Esophagus (tissue), 2 donors: Measurements from ENCODE around the gene CD93. TPM values are rescaled to one million over a fixed set of nuclear protein-coding genes. Genes with fewer than 3 reads are reported as not detected.

ENCODE experiments used
- H3K27ac ChIP-seq, 2 donors: one replicate each; pipeline ENCODE4 v1.5.1; 2013; ENCODE audit warnings: low read depth in 2 of 2, mild to moderate bottlenecking in 2 of 2, inconsistent platforms in 1 of 2, low read length in 1 of 2, moderate library complexity in 1 of 2
- H3K27me3 ChIP-seq, 2 donors: one replicate each; pipeline ENCODE4 v1.6.1; 2013; ENCODE audit warnings: low read length in 2 of 2, control low read depth in 1 of 2, mild to moderate bottlenecking in 1 of 2; ENCODE audit not compliant: insufficient read depth in 2 of 2, control insufficient read depth in 1 of 2
- H3K36me3 ChIP-seq, 2 donors: one replicate each; pipeline ENCODE4 v1.6.1; 2013; ENCODE audit warnings: low read length in 1 of 2; ENCODE audit not compliant: control insufficient read depth in 2 of 2, insufficient read depth in 2 of 2
- H3K4me1 ChIP-seq, 2 donors: one replicate each; pipeline ENCODE4 v1.6.1; 2013; ENCODE audit warnings: low read length in 1 of 2; ENCODE audit not compliant: control insufficient read depth in 2 of 2, insufficient read depth in 2 of 2
- H3K4me3 ChIP-seq, 2 donors: one replicate each; pipeline ENCODE4 v1.5.1; 2013; ENCODE audit warnings: low read length in 2 of 2, mild to moderate bottlenecking in 2 of 2, low read depth in 1 of 2, moderate library complexity in 1 of 2
- H3K9me3 ChIP-seq, 2 donors: one replicate each; pipeline ENCODE4 v1.6.1; 2013; ENCODE audit warnings: mild to moderate bottlenecking in 2 of 2, low read depth in 1 of 2, low read length in 1 of 2, moderate library complexity in 1 of 2; ENCODE audit not compliant: control insufficient read depth in 2 of 2, insufficient read depth in 1 of 2
- WGBS, 2 donors: extraction: QIAGEN DNeasy Blood & Tissue Kit; methylation state at CpG; one replicate each; pipeline ENCODE4 v1.1.7; 2013; 5-methylcytosine and 5-hydroxymethylcytosine counted together
- polyA plus RNA-seq, 2 donors: library from polyadenylated mRNA; stranded (reverse); fragments of 200-250 nt; gene quantifications; one replicate each; pipeline ENCODE4 v1.2.3, GENCODE V29; 2013
- donor health status: healthy with polysubstance abuse.
- donor health status: Bipolar disorder and iron deficiency.

Gene CD93
- polyA plus RNA-seq, 2 donors: 1.8 to 2.8 TPM

- no peak overlapping the region for H3K4me3 ChIP-seq
- 93 to 94% methylated on average over 41 of the region's 41 CpGs for WGBS, 2 donors
- H3K27me3 ChIP-seq: peaks cover 3 to 6% of the 10 kb centered on the region in 2 donors
Observed at GRCh38 chr20:23035731-23036130, 50.4 kb downstream of the CD93 start.

GRCh38 chr20:23034721-23035671, 51.1 kb downstream of the CD93 start, which contains the start of gene SSTR4:
SSTR4 (plus strand) TSS chr20:23035312; CDS start chr20:23035484, 172 bp downstream.
- H3K4me1 ChIP-seq: peaks cover 0 to 6% of the 10 kb centered on the region in 2 donors
- H3K27me3 ChIP-seq: peaks cover 3 to 6% of the 10 kb centered on the region in 2 donors
- H3K36me3 ChIP-seq: no peaks in the 10 kb centered on the region
- peak within 1 kb of the TSS; percentile 13 to 23 for H3K4me3 ChIP-seq
- 21 to 35% methylated on average over 37 to 83 of the region's 83 CpGs for WGBS, 2 donors
- H3K27ac ChIP-seq: no peak within 1 kb of the TSS
- H3K9me3 ChIP-seq: peaks cover 0 to 4% of the 10 kb centered on the region in 2 donors

More at GRCh38 chr20:23035731-23036130, 50.4 kb downstream of the CD93 start:
- Histone ChIP-seq H3K9me3 (peaks cover 0 to 4% of the 10 kb centered on the region in 2 donors), H3K36me3 (no peaks in the 10 kb centered on the region), H3K4me1 (peaks cover 0 to 8% of the 10 kb centered on the region in 2 donors), H3K27ac (no peak overlapping the region)

GRCh38 chr20:23033918-23034317, 52.2 kb downstream of the CD93 start:
- H3K27ac ChIP-seq: no peak overlapping the region
- peaks cover 3 to 6% of the 10 kb centered on the region in 2 donors for H3K27me3 ChIP-seq
- peaks cover 0 to 2% of the 10 kb centered on the region in 2 donors for H3K4me1 ChIP-seq
- no peaks in the 10 kb centered on the region for H3K36me3 ChIP-seq
- H3K4me3 ChIP-seq: no peak overlapping the region
- peaks cover 0 to 4% of the 10 kb centered on the region in 2 donors for H3K9me3 ChIP-seq
- WGBS, 2 donors: 67 to 90% methylated on average over 4 of the region's 4 CpGs

- H3K27me3 ChIP-seq: peaks cover 3 to 6% of the 10 kb centered on the region in 2 donors
- no peak overlapping the region for H3K4me3 ChIP-seq
- peaks cover 0 to 2% of the 10 kb centered on the region in 2 donors for H3K4me1 ChIP-seq
- no peaks in the 10 kb centered on the region for H3K36me3 ChIP-seq
- no peak overlapping the region for H3K27ac ChIP-seq
- peaks cover 0 to 4% of the 10 kb centered on the region in 2 donors for H3K9me3 ChIP-seq
- 71 to 78% methylated on average over 5 of the region's 5 CpGs for WGBS, 2 donors
Observed at GRCh38 chr20:23032750-23033078, 53.4 kb downstream of the CD93 start.

GRCh38 chr20:23032056-23032749, 53.9 kb downstream of the CD93 start:
- Histone ChIP-seq H3K9me3 (peaks cover 0 to 4% of the 10 kb centered on the region in 2 donors), H3K27ac (no peak overlapping the region), H3K27me3 (peaks cover 3 to 6% of the 10 kb centered on the region in 2 donors), H3K36me3 (no peaks in the 10 kb centered on the region), H3K4me1 (peaks cover 0 to 2% of the 10 kb centered on the region in 2 donors), H3K4me3 (no peak overlapping the region)
- WGBS, 2 donors: 78 to 88% methylated on average over 6 of the region's 6 CpGs

- no peaks in the 10 kb centered on the region for H3K36me3 ChIP-seq
- H3K9me3 ChIP-seq: peaks cover 0 to 4% of the 10 kb centered on the region in 2 donors
- H3K4me1 ChIP-seq: peaks cover 0 to 2% of the 10 kb centered on the region in 2 donors
- H3K27me3 ChIP-seq: peaks cover 3 to 6% of the 10 kb centered on the region in 2 donors
- 88 to 94% methylated on average over 6 of the region's 6 CpGs for WGBS, 2 donors
- H3K27ac ChIP-seq: no peak overlapping the region
- H3K4me3 ChIP-seq: no peak overlapping the region
Observed at GRCh38 chr20:23031346-23031745, 54.8 kb downstream of the CD93 start.

Other genes with a start within 250 kb of the CD93 start
- not detected for gene SSTR4, start 51.0 kb downstream of the CD93 start, polyA plus RNA-seq
- gene THBD, start 36.7 kb downstream of the CD93 start, polyA plus RNA-seq: 10 to 100 TPM in 1 of 2 donors, 1 to 10 TPM in 1; 9.5 to 29.7 TPM